Renal cortex interstitium (tissue), 15 donors: ENCODE data around the gene NT5C1B. TPM values are rescaled to one million over a fixed set of nuclear protein-coding genes. Genes with fewer than 3 reads are reported as not detected.
"Not testable (repeated sequence)": the region's sequence is repeated elsewhere in the genome, so short reads cannot be mapped to it uniquely, and the experiment has no call there.

Source experiments
- DNase-seq, 11 donors: peaks; one replicate each; pipeline ENCODE4 v3.0.0-alpha.2; 2013; ENCODE audit warnings: low read depth in 9 of 11, low spot score in 4 of 11; ENCODE audit errors: extremely low read depth in 1 of 11
- long read RNA-seq, 16 experiments: transcript quantifications; one replicate each; lab custom pipeline, GENCODE V29; 2026
- polyA plus RNA-seq, 3 donors: library from polyadenylated mRNA; unstranded; fragments of 120-200 nt; gene quantifications; one replicate each; pipeline ENCODE4 v1.2.1, GENCODE V29; 2013; ENCODE audit not compliant: insufficient read length in 3 of 3

Gene NT5C1B
- polyA plus RNA-seq = 1 to 10 TPM; 1.0 to 1.2 (median 1.2) TPM
- long read RNA-seq, donor 1 = 0 reads
- long read RNA-seq, donor 2 = 0 reads
- long read RNA-seq, donor 3 = 0 reads
- long read RNA-seq, donor 4 = 0 reads
- long read RNA-seq, donor 5 = 0 reads
- long read RNA-seq, donor 6 = 0 reads
- long read RNA-seq, donor 7 = 0 reads
- long read RNA-seq, donor 8 = 0 reads
- long read RNA-seq, donor 9 = 0 reads
- long read RNA-seq, donor 10 = 0 reads
- long read RNA-seq, donor 11 = 0 reads
- long read RNA-seq, donor 12 = 0 reads
- long read RNA-seq, donor 13 = 0 reads
- long read RNA-seq, donor 14 = 0 reads
- long read RNA-seq, donor 15 = 0 reads
- long read RNA-seq, donor 16 = 0 reads

DNA sequence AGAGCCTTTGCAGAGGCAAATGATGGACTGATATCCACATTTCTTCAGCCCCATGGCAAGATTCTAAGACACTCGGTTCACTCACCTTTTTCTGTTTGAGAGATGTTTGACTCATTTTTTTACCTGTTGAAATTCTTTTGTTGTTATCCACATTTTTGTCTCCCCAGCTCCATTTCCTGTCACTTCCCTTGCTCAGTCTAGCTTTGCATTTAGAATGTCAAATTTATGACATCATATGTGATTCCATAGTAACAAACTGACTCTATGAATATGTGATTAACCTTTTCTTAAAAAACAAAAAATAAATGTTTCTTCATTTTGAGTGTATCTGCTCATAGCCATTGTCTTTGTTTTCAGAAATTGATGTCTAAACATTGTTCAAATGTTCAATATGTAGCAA is at the start of gene NT5C1B:
Gene NT5C1B (minus strand): TSS at position 216 of the 400 bp plus-strand sequence. CDS start 101 bp downstream, at position 115.
- no peak for DNase-seq

DNA sequence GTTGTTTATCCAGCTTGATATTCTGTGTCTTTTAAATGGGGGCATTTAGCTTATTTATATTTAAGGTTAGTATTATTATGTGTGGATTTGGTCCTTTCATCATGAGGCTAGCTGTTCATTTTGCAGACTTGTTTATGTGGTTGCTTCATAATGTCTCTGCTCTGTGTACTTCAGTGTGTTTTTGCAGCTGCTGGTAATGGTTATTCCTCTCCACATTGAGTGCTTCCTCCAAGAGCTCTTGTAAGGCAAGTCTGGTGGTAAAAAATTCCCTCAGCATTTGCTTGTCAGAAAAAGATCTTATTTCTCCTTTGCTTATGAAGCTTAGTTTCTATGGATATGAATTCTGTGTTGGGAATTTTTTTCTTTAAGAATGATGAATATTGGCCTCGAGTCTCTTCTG is 47.8 kb upstream of the NT5C1B start:
- no peak for DNase-seq

DNA sequence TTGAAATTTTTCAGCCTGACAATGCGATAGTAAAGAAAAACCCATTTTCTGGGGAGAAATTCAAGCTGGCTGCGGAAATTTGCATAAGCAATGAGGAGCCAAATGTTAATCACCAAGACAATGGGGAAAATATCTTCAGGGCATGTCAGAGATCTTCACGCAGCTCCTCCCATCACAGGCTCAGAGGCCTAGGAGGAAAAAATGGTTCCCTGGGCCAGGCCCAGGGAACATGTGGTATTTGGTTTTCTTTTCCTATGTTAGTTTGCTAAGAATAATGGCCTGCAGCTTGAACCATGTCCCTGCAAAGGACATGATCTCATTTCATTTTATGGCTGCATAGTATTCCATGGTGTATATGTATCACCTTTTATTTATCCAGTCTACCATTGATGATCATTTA is 43.3 kb upstream of the NT5C1B start:
- not testable (repeated sequence) for DNase-seq

DNA sequence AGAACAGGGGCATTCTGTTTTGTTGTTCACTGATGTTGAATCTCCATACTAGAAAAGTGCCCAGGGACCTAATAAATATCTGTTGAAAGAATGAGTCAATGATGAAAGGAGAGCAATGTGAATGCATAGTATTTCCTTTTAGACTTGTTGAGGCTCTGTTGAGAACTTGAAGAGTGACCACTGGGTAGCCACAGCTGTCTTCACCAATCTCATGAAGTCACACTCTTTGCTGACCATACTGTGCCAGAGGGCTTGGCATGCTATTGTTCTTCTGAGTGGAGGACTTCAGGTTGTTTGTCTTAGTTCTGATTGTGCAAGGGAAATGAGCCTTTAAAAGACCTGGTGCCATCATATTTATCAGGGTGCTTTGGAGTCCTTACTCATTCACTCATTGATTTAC is 41.6 kb upstream of the NT5C1B start:
- DNase-seq = no peak

DNA sequence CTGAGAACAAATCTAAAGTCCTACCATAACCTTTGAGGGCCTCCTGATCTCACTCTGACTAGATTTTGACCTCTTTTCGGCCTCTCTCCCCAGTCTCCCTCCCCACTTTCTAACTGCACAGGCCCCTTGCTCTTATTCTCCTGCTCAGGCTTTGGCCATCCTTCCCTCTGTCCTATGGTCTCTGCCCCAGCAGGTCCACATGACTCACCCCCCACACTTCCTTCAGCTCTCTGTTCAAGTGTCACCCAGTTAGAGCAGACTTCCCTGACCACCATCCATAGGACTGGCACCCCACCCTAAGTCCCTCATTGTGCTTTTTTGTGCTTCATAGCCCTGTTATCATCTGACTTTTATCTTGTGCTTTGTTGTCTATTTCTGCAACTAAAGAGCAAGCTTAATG is 41.2 kb upstream of the NT5C1B start:
- DNase-seq = no peak

DNA sequence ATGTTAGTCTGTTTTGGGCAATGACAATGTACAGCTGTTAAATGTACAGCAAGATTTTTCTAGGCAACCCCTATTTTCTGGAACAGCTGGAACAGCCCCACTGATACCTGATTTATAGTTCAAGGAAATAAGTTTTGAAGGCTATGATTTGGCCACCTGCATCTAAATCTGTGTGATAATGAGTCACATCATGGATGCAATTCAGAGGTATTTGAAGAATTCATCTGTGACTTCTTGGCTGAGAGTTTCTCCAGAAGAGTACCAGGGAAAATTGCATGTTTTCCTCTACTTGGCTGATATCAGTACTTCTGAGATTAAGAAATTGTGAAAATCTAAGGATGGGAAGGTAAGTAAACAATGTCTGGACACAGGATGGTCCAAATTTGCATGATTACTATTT is 40.7 kb upstream of the NT5C1B start:
- no peak for DNase-seq

DNA sequence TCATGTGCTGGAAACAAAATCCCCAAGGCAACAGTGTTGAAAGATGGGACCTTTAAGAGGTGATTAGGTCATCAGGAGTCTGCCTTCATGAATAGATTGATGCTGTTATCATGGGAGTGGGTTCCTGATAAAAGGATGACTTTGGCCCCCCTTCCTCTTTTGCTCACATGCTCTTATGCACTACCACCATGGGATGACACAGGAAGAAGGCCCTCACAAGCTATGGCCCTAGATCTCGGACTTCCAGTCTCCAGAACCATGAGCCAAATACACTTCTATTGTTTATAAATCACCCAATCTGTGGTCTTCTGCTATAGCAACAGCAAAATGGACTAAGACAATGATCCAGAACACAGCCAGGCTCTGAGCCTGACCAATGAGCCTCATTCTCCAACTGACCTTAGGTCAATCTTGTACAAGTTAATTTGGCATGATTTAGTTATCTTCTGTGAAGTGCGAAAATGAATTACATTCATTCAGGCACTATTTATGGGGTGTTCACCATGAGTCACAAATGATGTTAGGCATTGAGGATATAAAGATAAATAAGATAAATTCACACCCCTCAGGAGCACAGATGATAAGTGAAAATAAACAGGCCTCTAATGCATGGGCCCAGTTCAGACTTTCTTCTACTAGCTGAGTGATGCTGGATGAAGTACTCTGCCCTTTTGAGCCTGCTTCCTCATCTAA is 37.7 kb upstream of the NT5C1B start:
- no peak for DNase-seq

DNA sequence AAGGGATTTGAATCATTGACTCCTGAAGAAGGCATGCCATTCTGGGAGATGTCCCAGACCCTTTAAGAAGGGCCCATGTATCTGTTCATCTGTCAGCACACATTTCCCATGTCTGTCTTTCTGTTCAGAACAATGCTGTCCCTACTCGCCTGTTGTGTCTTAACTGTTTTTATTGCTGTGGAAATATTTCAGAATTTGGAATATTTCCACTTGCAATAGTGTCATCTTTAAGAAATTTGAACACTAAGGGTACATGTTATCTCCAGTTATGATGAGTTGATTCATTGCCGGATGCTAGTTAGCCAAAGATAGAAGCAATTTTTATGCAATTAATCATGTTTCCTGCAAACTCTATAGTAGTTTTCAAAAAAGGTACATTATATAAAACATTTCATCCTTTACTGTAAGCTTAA is 36.9 kb upstream of the NT5C1B start:
- no peak for DNase-seq

DNA sequence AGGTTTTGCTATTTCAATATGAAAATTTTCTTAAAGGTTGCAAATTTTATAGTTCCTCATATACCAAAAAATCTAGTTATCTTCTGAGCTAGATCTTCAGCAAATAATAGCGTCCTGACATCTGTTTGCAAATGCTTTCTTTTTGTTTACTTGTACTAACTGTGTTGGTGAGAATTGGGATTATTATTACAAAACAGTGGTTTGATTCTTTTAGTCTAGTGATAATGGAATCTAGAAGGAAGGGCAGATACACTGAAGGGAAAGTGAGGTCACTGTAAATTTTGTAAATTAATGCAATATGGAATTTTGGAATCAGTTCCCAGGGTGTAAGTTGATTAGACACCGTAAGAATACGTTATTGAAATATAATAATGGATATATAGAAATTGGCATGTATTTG is 36.2 kb upstream of the NT5C1B start:
- DNase-seq = no peak

DNA sequence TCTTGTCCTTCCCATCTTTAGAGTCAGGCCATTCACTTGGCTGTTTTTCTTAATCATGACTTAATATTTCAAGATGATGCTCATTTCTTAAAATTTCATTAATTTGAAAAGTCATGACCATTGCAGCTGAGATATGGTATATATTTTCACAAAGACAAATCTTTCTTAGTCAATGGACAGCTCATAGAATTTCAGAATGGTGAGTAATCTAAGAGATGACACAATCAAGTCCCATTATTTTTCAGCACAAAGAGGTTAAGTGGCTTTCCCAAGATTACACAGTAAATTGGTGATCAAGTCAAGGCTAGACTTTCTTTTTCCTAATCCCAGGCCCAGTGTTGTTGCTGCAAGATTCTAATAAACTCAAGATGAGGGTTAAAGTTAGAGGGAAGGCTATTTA is 34.4 kb upstream of the NT5C1B start:
- no peak for DNase-seq

DNA sequence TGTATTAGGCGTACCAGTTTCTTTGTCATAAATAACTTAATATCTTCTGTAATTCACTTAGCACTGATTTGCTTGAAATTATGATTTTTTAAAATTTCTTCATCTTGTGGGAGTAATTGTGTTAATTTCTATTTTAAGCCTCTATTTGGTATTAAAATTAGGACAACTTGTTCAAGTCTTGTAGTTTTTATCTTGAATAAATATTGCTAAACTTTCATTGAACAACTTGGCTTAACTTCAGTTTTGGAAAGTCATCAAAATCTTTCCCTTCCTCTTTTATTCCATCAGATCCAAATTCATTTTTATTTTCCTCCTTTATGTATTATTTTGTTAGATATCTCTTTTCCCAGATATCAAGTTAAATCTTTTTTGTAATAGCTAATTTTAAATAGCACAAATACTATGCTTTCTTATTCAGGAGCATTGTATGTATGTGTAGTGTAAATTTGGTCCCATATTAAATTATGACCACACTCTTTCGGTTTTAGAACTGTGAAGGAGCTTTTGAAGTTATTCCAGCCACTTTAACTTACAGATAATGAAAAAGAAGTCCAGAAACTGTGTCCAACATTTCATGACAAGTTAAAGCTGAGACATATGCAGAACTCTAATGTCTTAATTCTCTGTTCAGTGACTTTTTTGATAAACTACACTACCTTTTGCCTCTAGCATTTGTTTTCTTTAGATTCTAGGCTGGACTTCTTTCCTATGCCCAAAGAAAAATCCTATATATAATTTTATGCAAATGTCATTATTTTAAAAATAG is 31.7 kb upstream of the NT5C1B start:
- no peak for DNase-seq

DNA sequence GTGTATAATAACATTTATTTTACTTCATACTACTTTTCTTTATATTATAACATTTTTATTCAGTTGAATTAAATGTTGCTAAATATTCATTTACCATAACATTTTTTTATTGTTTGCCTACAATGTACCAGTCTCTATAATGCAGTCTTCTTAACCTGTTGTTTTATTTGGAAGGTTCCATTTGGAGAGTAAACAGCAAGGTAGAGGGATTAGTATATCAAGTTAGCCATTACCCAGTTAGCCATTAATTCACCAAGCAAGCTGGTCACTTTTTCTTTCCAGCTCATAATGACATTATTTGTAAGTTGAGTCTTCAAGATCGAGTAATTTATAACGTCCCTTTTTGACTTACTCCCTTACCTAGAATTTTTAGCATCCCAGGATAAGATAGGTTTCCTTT is 29.7 kb upstream of the NT5C1B start:
- DNase-seq = no peak

DNA sequence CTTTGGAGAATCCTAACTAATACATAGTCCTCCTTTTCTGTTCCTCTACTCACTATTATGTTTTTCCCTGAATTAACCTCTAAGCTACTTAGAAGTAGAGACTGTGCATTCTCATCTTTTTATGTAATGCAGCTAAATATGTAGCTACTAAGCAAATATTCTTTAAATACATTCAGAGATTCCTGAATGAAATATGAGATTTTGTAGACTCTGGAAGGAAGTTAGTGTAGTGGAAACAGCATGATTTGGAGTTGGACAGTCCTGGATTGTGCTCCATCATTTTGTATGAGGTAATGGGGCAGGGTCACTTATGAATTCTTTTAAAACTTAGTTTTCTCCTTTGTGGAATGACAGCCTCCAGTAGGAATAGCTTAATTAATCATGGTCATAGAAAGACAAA is 24.7 kb upstream of the NT5C1B start:
- no peak for DNase-seq

DNA sequence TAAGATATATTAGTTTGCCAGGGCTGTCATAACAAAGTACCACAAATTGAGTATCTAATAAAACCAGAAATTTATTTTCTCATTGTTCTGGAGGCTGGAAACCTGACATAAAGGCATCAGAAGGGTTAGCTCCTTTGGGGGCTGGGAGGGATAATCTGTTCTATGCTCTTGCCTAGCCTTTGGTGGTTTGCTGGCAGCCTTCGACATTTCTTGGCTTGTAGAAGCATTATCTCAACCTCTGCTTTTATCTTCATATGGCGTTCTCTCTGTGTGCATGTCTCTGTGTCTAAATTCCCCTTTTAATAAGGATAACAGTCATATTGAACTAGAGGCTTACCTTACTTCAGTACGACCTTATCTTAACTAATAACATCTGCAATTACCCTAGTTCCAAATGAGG is 22.8 kb upstream of the NT5C1B start:
- no peak for DNase-seq

DNA sequence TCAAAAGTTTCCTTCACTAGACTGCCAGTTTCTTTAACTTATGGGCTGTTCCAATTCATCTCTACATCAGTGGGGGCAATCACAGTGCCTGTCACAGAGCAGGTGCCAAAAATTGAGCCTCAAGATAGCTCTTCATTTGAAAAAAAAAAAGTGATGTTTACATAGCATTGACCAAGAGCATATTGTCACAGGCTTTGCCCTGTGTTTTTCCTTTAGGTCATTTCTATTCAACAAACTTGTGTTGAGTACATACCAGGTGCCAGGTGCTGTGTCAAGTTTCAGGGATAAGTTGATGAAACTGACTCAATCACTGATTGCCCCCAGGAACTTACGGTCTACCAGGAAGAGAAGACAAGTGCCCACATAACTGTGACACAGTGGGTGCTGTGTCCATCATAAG is 22.2 kb upstream of the NT5C1B start:
- DNase-seq = no peak

DNA sequence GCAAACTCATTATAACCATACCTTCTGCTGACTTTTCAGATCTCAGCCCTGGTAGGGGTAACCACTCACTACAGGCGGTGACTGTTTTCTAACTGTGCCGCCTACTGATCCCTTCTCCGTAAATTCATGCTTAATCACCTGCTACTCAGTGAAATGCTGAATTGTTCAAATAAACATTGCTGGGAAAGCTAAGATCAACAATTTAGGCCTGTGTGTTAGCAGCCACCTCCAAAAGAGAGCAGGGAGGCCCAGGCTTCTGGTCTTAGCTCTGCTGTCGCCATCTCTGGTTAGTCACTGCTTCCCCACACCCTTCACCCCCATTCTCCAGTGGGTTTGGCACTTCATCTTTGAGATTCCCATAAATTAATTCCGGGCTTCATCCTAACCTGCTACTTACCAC is 21.8 kb upstream of the NT5C1B start:
- DNase-seq = no peak

DNA sequence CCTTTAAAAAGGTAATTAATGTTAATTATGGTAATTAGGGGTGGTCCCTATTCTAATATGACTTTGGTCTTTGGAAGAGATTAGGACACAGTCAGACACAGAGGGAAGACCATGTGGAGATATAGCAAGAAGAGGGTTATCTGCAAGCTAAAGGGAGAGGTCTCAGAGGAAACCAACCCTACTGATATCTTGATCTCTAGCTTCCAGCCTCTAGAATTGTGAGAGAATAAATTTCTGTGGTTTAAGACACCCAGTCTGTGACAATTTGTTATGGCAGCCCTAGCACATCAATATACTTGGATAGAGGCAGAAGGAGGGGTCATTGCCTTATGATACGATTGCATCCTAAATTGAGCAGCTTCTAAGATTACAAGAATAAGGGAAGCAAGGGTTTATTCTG is 21.3 kb upstream of the NT5C1B start:
- no peak for DNase-seq

DNA sequence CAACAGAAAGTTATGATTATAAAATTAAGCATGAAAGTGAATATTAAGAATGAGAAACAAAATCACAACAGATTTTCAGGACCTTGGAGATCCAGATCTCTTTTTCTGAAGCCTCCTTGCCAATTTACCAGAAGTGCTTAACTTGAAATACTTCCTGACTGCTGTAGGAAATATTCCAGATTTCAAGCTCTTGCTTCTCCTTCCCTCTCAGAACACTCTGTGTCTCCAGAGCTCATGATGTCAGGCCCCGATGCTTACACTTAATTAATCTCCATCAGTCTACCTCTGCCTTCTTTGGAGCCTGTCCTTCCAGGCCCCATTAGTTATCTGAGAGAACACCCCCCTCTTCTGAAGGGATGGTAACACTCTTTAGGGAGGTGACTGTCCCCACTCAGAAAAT is 20.7 kb upstream of the NT5C1B start:
- DNase-seq = no peak

DNA sequence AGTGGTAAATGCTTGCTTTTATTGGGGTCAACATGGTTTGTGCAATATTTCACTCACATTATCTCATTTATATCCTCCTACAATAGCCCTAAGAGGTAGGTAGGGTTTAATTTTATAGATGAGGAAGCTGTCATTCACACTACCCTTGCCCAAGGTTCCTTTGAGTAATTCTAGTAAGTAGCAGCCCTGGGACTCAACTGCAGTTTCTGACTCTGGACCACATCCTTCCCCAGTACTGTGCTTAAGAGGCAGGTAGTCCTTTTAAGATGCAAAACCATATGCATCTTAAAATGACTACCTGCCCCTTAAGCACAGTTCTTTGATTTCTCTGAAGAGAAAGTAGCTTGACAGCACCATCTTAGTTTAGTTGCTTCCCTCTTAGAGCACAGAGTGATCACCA is 15.7 kb upstream of the NT5C1B start:
- no peak for DNase-seq

DNA sequence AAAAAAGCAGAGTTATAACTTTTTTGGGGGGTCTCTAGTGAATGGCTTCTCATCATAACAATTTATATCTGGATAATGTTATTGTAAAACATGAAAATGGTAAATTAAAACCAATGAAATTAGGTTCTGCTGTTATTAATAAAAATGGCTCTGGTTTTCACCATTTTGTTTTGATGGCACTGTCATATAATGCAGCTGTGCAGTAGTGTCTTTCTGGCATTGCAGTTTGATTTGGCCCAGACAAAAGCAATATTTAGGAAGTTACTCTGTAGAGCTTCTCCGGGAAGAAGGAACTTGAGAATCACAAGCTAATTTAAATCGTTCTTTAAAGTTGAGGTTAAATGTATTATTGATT is 15.1 kb upstream of the NT5C1B start:
- DNase-seq = no peak
